ENCODE results near the gene OCIAD2.
A peak's percentile ranks its signal among the peaks of the same experiment; 100 is the strongest.
"Not testable (repeated sequence)": the region's sequence is repeated elsewhere in the genome, so short reads cannot be mapped to it uniquely, and the experiment has no call there.

OCIAD2 gene, protein sequence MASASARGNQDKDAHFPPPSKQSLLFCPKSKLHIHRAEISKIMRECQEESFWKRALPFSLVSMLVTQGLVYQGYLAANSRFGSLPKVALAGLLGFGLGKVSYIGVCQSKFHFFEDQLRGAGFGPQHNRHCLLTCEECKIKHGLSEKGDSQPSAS

DNA sequence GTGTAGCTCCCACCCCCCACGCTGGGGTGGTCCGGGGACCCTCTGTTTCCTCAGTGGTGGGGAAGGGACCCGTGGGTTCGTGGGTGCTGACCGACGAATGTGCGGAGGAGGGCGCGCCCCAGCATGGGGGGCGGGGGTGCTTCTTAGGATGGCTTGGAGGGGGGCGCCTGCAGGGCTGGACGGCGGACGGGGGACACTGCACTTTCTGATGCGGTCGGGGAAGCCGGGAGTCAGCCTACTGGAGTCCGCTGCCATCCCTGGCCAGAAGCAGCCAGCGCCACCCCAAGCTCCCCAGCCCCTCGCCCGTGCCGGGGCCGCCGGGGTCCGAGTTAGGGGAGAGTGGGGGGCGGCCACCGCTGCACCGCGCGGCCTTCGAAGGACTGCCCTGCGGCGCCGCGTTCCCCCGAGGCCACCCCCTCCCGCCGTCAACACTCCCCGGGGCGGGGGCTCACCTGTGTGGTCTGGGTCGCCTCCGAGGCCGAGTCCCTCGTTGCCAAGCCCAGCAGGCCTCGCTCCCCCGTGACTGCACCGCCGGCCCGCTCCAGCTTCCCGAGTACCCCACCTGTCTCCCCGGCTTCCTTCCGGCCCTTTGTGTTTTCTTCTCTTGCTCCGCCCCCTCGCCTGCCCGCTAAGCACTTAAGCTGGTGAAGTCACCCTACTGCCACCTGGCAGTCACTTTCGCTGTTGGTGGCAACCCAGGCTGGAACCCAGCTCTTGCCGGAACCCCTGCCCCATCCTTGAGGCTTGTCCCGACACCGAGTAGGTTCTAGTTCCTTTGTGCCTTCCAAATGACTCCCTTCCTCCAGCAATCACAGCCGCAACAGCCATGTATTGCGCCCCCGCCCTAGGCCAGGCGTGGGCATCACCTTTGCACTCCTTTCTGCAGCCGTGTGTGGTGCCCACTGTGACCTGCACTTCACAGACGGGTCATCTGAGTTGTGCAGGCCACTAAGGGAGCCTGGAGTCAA, at the start of gene OCIAD2:
Gene OCIAD2 (minus strand): TSS at position 569 of the 968 bp plus-strand sequence. CDS start 2,225 bp downstream, outside the sequence.
- DNase-seq: peak; percentile 71

DNA sequence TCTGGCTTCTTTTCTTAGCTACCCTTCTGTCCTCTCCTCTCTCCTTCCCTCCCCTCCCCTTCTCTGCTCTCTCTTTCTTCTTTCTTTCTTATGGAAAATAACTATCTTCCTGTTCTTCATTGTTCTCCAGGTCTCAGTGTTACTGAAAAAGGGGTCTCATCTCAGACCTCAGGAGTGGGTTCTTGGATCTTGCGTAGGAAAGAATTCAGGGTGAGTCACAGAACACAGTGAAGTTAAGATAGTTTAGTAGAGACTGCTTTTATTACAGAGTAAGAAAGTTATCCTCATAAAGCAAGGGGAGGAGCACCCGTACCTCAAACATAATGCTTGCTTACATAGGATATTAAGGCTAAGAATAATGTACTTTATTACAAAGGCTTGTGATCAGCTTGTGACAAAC, 47.7 kb upstream of the OCIAD2 start:
- DNase-seq: no peak

DNA sequence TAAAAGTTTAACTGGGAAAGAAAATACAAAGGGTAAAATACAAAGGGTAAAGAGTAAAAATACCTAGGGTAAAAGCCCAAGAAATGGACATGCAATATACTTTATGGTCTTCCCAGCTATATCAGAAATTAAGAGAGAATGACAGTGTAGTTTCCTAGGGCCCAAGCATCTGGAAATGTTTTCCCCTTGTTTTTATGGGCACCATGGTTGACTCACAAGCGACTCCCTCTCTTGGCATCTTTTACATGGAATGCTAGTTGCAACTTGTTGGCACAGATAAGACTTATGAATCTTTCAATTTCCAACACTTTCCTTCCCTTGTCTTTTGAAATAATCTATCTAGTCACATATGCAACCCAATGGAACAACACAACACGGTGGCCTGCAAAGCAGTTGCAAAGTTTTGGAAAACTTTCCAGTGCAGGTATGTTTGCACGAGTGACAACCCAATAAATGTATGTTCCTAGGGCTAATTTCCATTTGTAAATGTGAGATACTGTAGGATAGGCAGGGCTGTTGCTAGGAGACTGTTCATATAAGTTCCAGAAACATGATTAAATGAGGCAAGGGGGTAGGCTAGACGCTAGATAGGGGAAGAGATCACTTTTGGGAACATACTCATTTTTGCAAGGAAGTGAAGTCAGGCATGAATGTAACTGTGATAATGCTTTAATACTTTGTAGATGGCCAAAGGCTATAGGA, 43.1 kb upstream of the OCIAD2 start:
- no peak for DNase-seq

DNA sequence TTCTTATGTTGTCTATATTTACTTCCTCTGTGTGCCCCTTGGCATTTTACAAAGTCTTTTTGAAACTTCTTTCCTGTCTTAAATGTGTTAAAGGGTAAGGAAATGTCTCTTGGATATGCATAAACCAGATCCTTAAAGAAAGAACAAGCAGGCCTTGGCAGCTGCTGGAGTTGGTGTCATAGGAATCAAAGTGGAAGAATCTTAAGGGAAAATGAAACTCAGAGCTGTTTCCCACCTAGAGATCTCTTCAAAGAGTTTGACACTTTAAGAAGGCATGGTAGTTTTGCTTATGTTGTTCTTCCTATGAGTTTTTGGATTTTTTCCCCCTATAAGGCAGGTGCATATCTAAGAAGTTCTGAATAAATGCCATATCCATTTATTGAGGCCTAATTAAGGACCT, 42.5 kb upstream of the OCIAD2 start:
- no peak for DNase-seq

DNA sequence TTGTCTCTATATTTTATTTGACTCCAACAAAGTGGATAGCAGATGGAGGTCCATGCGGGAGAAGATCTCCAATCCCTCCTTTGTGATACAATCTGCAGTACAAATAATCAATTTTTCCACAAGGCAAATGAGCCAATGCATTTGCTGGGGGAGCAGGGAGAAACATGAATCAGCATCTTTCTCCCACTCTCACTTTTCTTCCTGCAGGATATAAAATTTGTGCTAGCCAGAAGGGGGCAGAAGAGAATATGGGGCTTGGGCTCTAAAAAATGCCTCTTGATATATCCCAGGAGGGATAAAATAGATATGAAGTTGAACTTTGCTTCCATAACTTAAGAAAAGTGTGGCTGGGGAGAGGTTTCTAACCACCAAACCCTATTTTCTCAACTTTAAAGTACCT, 41.2 kb upstream of the OCIAD2 start:
- no peak for DNase-seq

DNA sequence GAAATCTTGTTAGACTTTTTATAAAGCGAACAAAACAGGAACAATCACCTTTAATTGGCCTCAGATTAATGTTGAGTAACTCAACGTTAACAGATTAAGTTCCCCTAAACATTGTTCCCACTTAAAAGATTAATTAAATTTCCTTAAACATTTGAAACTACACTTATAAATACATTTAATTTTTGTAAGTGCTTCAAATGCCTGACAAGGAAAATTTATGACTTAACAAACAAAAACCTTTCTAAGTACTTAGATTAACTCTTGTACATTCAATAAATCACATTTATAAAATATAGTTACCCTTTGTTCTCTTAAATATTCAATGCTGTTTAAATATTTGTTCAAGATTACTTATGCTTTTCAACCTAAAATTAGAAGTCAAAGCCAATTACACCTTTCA, 39.4 kb upstream of the OCIAD2 start:
- no peak for DNase-seq

DNA sequence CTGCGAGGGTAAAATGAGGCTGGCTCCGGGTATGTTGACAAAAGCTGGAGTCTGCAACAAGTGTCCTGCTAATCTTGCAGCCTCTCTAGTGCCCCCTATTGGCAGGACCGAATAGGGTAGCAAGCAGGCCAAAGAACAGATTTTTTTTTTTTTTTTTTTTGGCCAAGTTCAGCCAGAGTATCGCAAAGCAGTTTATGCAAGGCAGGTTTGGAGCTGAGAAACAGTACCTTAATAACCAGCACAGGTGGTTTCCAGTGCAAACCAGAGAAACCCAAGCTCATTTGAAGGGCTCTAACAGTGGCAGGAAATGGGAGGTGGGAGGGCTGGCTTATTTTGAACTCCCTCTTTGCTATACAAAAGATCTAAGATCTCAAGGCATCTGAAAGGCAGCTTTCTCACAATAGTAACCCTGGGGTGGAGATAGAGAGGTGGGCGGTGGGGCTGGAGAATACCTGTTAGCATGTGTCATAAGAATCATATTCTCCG, 38.2 kb upstream of the OCIAD2 start:
- DNase-seq: peak; percentile 18

DNA sequence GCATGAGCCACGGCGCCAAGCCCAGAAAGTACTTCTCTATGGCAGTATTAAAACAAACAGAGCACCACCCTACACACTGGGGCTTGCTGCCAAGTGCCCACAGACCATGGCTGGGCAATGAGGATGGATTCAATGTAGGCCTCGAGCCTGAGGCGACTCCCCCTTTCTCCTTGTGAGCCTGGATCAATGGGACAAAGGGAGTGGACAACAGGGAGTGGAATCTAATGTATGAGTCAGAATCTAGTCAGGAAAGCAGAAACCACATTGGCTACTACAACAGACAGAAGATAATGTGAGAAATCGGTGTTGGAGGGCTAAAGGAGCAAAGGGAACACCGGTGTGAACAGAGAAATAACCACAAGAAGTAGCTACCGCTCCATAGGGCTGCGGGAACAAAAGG, 37.7 kb upstream of the OCIAD2 start:
- DNase-seq: no peak

DNA sequence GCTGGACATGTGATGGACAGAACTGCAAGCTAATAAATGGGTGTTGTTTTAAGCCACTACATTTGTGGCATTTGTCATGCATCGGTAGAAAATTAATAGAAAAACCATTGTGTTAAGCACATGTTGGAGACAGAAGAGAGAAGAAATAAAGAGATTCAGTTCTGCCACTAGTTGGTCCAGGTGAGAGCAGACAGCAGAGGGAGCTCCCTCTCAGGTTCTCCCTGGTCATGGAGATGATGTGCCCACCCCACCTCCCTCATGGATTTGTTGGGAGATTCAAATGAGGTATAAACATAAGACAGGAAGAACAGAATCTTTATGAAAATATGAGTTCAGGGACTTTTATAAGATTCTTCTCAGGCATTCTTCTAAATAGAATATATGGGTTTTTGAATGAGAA, 36.8 kb upstream of the OCIAD2 start:
- no peak for DNase-seq

DNA sequence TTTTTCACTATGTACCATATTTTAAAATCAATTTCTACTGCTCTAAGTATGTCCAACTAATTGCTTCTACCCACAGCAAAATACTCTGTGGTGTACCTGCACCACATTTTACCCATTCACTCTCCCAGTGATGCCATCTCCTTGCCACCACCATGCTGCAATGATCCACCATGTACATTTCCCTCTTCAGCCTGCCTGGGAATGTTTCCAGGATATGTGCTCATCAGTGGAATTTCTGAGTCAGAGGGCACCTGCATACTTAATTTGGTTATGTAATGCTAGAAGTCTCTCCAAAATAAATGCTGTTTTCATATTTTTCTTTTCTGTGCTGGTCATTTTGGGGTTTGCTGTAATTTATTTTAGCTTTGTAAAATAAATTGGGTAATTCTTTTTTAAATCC, 33.2 kb upstream of the OCIAD2 start:
- DNase-seq: no peak

DNA sequence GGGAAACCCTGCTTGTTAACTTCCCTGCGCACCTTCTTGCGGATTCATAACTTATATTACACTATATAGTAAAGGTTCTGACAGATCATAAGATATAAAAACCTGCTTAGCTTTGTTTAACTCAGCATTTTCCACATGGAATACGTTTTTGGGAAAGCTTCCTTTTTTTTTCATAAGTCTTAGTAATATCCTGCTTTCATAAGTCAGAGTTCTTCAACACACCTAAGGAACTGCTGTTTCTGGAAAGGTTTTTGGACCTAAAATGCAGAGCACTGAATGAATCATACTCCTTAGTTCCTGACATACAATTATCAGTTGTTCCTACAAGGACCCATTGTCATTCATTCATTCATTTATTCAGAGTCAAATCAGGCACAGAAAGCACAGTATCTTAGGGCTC, 32.3 kb upstream of the OCIAD2 start:
- no peak for DNase-seq

DNA sequence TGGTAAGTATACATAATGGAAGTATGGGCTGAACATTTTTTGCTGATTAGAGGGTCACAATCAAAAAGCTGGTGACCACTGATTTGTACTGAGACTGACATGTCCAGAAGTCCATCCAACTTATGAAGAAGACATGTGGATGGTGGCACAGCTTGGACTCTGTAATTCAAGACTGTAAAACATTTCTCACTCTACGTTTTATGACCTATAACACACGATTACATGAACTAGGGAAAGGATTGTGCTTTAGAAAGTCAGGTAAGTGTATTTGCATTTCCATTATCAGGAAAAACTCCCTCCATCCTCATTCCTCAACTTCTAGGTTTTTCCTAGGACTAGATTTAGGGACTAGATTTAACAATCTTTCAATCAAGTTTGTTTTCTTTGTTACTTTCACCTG, 30.5 kb upstream of the OCIAD2 start:
- DNase-seq: no peak

DNA sequence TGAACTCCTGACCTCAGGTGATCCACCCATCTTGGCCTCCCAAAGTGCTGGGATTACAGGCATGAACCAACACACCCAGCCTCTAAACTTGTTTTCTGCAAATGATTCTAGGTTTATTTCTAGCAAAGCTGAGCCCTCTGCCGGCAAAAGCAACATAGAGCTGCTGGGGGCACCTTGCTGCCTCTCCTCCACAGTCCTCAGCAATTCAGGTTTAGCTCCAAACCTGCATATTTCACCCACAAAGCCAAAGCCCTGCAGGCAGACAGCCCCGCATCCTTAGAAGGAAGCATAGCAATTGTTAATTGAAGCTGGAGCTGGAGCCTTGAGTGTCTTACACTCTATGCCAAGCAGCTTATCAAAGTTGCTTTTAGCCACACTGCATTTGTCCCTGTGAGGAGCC, 24.9 kb upstream of the OCIAD2 start:
- DNase-seq: no peak

DNA sequence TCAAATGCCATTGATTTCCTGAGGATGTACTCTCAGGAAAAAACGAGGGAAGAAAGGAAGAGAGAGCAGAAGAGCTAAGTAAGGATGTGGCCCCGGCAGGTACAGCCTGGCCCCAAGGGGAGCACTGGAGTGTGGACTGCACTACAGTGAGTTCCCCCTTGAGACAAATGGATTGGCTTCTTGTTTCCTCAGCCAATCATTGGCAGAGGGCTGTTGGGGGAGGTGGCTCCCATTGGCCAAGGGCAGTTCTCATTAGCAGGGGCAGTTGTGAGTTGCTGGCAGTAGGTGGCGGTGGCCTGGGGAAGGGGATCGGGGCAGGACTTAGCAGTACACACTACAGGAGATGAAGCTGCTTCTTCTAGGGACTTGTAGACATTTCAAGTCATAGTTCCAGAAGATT, 24.1 kb upstream of the OCIAD2 start:
- no peak for DNase-seq

DNA sequence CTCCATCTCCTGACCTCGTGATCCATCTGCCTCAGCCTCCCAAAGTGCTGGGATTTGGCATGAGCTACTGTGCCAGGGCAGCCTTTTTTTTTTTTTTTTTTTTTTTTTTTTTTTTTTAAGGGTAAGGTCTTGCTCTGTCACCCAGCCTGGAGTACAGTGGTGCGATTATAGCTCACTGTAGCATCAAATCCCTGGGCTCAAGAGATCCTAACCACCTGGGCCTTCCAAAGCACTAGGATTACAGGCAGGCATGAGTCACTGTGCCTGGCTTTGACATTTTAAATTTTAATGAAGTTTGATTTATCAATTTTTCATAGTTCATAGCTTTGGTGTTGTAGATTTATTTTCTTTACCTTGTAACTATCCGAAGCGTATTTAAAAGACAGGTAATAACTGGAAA, 17.8 kb upstream of the OCIAD2 start:
- DNase-seq: no peak

DNA sequence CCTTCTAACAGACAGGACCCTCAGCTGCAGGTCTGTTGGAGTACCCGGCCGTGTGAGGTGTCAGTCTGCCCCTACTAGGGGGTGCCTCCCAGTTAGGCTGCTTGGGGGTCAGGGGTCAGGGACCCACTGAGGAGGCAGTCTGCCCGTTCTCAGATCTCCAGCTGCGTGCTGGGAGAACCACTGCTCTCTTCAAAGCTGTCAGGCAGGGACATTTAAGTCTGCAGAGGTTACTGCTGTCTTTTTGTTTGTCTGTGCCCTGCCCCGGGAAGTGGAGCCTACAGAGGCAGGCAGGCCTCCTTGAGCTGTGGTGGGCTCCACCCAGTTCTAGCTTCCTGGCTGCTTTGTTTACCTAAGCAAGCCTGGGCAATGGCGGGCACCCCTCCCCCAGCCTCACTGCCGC, 16.5 kb upstream of the OCIAD2 start:
- not testable (repeated sequence) for DNase-seq

DNA sequence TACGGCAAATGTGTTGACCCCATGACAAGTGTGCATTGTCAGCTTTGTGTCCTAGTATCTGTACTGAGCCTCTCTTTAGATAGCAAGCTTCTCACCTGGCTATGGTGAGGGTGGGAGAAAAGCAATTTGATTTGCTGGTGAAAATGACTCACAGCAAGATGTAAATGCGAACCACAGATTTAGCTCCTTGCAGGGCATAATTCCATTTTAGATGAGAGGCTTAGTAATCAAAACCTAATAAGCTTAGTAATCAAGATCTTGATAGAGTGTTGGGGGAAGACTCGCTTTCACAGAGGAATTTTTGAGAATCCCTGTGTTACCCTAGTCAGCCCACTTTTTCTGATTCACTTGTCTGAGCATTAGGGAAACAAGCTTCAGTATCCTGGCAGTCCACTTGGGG, 7.7 kb upstream of the OCIAD2 start:
- no peak for DNase-seq

DNA sequence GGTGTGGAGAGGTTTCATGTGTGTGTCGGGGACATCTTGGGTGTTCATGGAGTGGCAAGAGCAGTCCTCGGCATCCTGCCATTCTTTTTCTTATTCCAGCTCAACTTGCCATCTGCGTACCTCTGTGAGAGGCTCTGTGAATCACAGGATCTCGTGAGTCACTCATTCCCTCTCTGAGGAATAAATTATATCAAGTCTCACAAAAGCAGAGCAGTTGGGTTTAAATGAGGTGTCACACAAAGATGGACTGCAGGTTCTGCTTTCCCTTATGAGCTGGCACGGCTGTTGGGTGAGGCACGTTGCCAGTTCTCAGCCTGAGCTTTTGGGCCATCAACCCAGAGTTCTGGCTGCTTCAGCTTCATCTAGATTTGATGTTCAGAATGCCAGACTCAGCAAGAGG, 6.8 kb upstream of the OCIAD2 start:
- DNase-seq: no peak

DNA sequence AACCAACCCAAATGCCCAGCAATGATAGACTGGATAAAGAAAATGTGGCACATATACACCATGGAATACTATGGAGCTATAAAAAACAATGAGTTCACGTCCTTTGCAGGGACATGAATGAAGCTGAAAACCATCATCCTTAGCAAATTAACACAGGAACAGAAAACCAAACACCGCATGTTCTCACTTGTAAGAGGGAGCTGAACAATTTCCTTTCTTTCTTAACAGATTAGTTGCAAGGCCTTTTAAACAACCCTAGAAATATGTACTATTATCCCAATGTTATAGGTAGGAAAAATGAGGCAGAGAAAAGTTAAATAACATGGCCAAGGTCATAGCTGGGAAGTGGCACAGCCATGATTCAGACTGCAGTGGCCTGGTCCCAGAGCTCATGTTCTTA, 5.8 kb upstream of the OCIAD2 start:
- no peak for DNase-seq

DNA sequence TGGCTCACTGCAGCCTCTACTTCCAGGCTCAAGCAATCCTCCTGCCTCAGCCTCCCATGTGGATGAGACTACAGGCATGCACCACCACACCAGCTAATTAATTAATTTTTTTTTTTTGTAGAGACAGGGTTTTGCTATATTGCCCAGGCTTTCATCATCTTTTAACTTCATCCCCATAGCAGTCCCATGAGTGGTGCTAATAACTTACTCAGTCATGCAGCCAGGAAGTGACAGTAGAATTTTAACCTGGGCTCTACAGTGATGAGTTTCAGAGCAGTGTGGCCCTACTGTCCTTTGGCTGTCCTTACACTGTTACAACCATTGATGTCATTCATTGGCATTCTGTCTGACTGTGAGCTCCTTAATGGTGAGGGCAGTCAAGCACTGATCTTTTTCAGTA, 3.9 kb upstream of the OCIAD2 start:
- DNase-seq: no peak

DNA sequence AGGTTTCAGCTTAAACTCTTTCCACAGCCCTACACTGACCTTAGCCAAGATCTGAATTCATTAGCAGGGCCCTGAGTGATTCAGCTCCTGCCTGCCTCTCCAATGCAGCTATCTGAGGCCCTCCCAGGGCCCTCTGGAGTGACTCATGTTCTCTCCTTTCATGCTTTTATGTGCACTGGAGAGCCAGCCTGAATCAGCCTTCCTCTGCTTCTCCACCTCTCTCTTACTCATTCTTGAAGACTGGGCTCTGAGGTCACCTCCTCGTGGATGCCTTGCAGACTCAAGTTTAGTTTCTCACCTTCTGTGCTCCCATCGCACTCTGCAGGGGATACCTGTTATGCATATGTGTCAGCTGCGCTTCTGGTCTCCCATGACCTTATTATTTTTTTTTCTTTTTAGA, 3.1 kb upstream of the OCIAD2 start:
- DNase-seq: peak; percentile 43

DNA sequence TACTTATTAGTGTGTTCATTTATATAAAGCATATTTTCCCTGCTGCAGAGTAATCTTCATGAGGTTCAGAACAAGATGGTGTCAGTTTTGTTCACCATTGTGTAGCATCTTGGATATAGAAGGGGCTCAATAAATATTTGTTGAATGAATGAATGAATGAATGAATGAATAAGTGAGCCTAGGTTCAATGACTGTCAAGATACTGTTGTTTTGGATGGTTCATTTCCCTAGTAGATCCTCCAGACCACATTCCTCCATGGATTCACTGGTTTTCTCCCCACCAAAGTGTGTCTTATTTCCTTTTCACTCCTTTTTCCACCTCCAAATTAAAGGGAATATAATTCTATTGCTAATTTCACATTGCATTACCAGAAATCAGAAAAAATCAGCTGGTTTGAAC, 2.1 kb upstream of the OCIAD2 start:
- DNase-seq: no peak

DNA sequence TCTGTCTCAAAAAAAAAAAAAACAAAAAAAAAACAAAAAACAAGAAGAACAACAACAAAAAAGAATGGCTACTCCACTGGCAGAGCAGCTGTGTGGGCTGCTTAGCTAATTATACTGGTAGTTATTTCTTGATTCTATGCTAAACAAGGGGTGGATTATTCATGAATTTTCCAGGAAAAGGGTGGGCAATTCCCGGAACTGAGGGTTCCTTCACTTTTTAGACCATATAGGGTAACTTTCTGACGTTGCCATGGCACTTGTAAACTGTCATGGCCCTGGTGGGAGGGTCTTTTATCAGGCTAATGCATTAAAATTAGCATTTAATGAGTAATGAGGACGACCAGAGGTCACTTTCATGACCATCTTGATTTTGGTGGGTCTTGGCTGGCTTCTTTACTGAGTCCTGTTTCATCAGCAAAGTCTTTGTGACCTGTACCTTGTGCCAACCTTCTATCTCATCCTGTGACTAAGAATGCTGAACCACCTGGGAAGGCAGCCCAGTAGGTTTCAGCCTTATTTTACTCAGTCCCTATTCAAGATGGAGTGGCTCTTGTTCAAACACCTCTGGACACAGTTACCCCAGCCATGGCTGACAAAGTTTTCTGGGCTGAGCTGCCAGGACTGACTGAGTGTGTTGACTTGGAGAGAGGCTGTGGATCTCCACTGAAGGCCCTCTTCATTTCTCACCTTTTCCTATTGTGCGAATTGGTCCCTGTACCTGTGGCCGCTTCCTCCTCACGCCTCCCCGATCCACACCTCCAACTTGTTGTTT, 1.3 kb upstream of the OCIAD2 start:
- DNase-seq: no peak

Measured in stimulated activated CD4-positive, alpha-beta T cell treated with anti-CD3 and anti-CD28 coated beads, Interleukin-12 subunit alpha, Interleukin-12 subunit beta, amount 100 ng/mL, for 4 hours (primary cell).